ENCODE results near the gene PGAP2.

The PGAP2 gene

GRCh38 chr11:3845670-3846069 lies 37.3 kb downstream of the PGAP2 start:
- TF ChIP-seq CTCF (IDR thresholded peaks at IDR 0.05; ENCODE audit: low read depth, low read length), result no peak
- no peak for DNase-seq (ENCODE audit: extremely low read depth, low read depth)

GRCh38 chr11:3849297-3849874 lies 41.0 kb downstream of the PGAP2 start:
- no peak for DNase-seq (ENCODE audit: extremely low read depth, low read depth)

GRCh38 chr11:3853545-3853842 lies 45.1 kb downstream of the PGAP2 start:
- DNase-seq (ENCODE audit: extremely low read depth, low read depth), result no peak
- no peak for TF ChIP-seq CTCF (IDR thresholded peaks at IDR 0.05; ENCODE audit: low read depth, low read length)

More at GRCh38 chr11:3849297-3849874, 41.0 kb downstream of the PGAP2 start:
- peak; percentile 67 for TF ChIP-seq CTCF (IDR thresholded peaks at IDR 0.05; ENCODE audit: low read depth, low read length)

GRCh38 chr11:3853899-3854659 lies 45.7 kb downstream of the PGAP2 start:
- TF ChIP-seq CTCF (IDR thresholded peaks at IDR 0.05; ENCODE audit: low read depth, low read length), result no peak
- DNase-seq (ENCODE audit: extremely low read depth, low read depth), result no peak

- no peak for TF ChIP-seq CTCF (IDR thresholded peaks at IDR 0.05; ENCODE audit: low read depth, low read length)
- DNase-seq (ENCODE audit: extremely low read depth, low read depth), result no peak
Measured at GRCh38 chr11:3854660-3854976, 46.3 kb downstream of the PGAP2 start.

GRCh38 chr11:3854977-3855807 lies 46.8 kb downstream of the PGAP2 start, which contains the start of gene STIM1:
STIM1 (plus strand) TSS chr11:3855664; CDS start chr11:3856271, 607 bp downstream.
- TF ChIP-seq CTCF (IDR thresholded peaks at IDR 0.05; ENCODE audit: low read depth, low read length), result peak; percentile 91
- peak; percentile 85 for DNase-seq (ENCODE audit: extremely low read depth, low read depth)
